CD4-positive, alpha-beta T cell treated with Interleukin-12 subunit alpha and Interleukin-12 subunit beta, for 1 hour (primary cell): ENCODE data around the gene KIAA1958.
"Not testable (repeated sequence)": the region's sequence is repeated elsewhere in the genome, so short reads cannot be mapped to it uniquely, and the experiment has no call there.

Source experiments
- DNase-seq: peaks from one replicate; pipeline ENCODE4 v3.0.0-alpha.2; 2020

The KIAA1958 gene

GRCh38 chr9:112489876-112490666, 3.4 kb downstream of the KIAA1958 start:
- no peak for DNase-seq

- no peak for DNase-seq
These were observed 6.9 kb downstream of the KIAA1958 start for GRCh38 chr9:112493393-112494137.

- no peak for DNase-seq
These were observed 7.5 kb downstream of the KIAA1958 start for GRCh38 chr9:112494153-112494552.

GRCh38 chr9:112495614-112496013, 9.0 kb downstream of the KIAA1958 start:
- no peak for DNase-seq

GRCh38 chr9:112496074-112496722, 9.6 kb downstream of the KIAA1958 start:
- DNase-seq = no peak

- no peak for DNase-seq
These were observed 14.2 kb downstream of the KIAA1958 start for GRCh38 chr9:112500842-112501241.

- DNase-seq = no peak
These were observed 14.7 kb downstream of the KIAA1958 start for GRCh38 chr9:112501287-112501686.

GRCh38 chr9:112502175-112502946, 15.7 kb downstream of the KIAA1958 start:
- DNase-seq = no peak

GRCh38 chr9:112503170-112503569, 16.5 kb downstream of the KIAA1958 start:
- no peak for DNase-seq

- no peak for DNase-seq
These were observed 18.5 kb downstream of the KIAA1958 start for GRCh38 chr9:112505086-112505485.

GRCh38 chr9:112505607-112506006, 19.0 kb downstream of the KIAA1958 start:
- no peak for DNase-seq

- no peak for DNase-seq
These were observed 19.9 kb downstream of the KIAA1958 start for GRCh38 chr9:112506571-112506970.

- DNase-seq = no peak
These were observed 20.5 kb downstream of the KIAA1958 start for GRCh38 chr9:112507001-112507680.

- no peak for DNase-seq
These were observed 21.8 kb downstream of the KIAA1958 start for GRCh38 chr9:112508377-112508776.

GRCh38 chr9:112512377-112512776, 25.8 kb downstream of the KIAA1958 start:
- not testable (repeated sequence) for DNase-seq

GRCh38 chr9:112516769-112517168, 30.1 kb downstream of the KIAA1958 start:
- DNase-seq = no peak

GRCh38 chr9:112520069-112520468, 33.4 kb downstream of the KIAA1958 start:
- no peak for DNase-seq

GRCh38 chr9:112520656-112521055, 34.0 kb downstream of the KIAA1958 start:
- no peak for DNase-seq

GRCh38 chr9:112526973-112527372, 40.3 kb downstream of the KIAA1958 start:
- no peak for DNase-seq

GRCh38 chr9:112527959-112528358, 41.3 kb downstream of the KIAA1958 start:
- no peak for DNase-seq

- DNase-seq = no peak
These were observed 42.7 kb downstream of the KIAA1958 start for GRCh38 chr9:112529316-112529715.

GRCh38 chr9:112530751-112531205, 44.2 kb downstream of the KIAA1958 start:
- DNase-seq = no peak
